MM.1S (cell line): ENCODE results near the gene SHFL.

Experiments
- DNase-seq: peaks from one replicate; pipeline ENCODE4 v3.0.0-alpha.2; 2015
- H2AFZ ChIP-seq: fragments of 300-600 bp; sonication (generic); 2 replicates; pipeline ENCODE4 v1.6.0; 2016; ENCODE audit warnings: antibody characterized with exemption, low read length
- H3F3A ChIP-seq: fragments of 300-600 bp; sonication (generic); 2 replicates; pipeline ENCODE4 v1.6.1; 2016; ENCODE audit warnings: mild to moderate bottlenecking, antibody characterized with exemption, low read length, moderate library complexity, mixed read lengths; ENCODE audit not compliant: insufficient read depth
- H3K27ac ChIP-seq: fragments of 300-600 bp; sonication (generic); 2 replicates; pipeline ENCODE4 v1.5.1; 2016; ENCODE audit warnings: mild to moderate bottlenecking, low read length
- H3K27me3 ChIP-seq: fragments of 300-600 bp; sonication (generic); replicated peaks from 2 replicates; pipeline ENCODE4 v1.6.0; 2016; ENCODE audit warnings: low read length; ENCODE audit not compliant: insufficient read depth
- H3K36me3 ChIP-seq: fragments of 300-600 bp; sonication (generic); replicated peaks from 2 replicates; pipeline ENCODE4 v1.6.1; 2016; ENCODE audit warnings: mild to moderate bottlenecking, low read length, mixed read lengths; ENCODE audit not compliant: insufficient read depth
- H3K4me1 ChIP-seq: fragments of 300-600 bp; sonication (generic); 2 replicates; pipeline ENCODE4 v1.6.1; 2016; ENCODE audit warnings: low read length, mixed read lengths
- H3K4me2 ChIP-seq: fragments of 300-600 bp; sonication (generic); 2 replicates; pipeline ENCODE4 v1.6.0; 2016; ENCODE audit warnings: low read depth, low read length
- H3K4me3 ChIP-seq: fragments of 300-600 bp; sonication (generic); 2 replicates; pipeline ENCODE4 v1.5.1; 2016; ENCODE audit warnings: low read length, mixed read lengths
- H3K79me2 ChIP-seq: fragments of 300-600 bp; sonication (generic); 2 replicates; pipeline ENCODE4 v1.6.1; 2016; ENCODE audit warnings: mixed run types, low read length, mixed read lengths
- H3K9ac ChIP-seq: fragments of 300-600 bp; sonication (generic); 2 replicates; pipeline ENCODE4 v1.6.1; 2016; ENCODE audit warnings: low read length, mixed read lengths
- H3K9me2 ChIP-seq: fragments of 300-600 bp; sonication (generic); replicated peaks from 2 replicates; pipeline ENCODE4 v1.6.1; 2016; ENCODE audit warnings: mild to moderate bottlenecking, low read length, mixed read lengths; ENCODE audit not compliant: insufficient read depth
- H3K9me3 ChIP-seq: fragments of 300-600 bp; sonication (generic); replicated peaks from 2 replicates; pipeline ENCODE4 v1.6.1; 2016; ENCODE audit warnings: mild to moderate bottlenecking, low read length, mixed read lengths; ENCODE audit not compliant: insufficient read depth
- H4K20me1 ChIP-seq: fragments of 300-600 bp; sonication (generic); 2 replicates; pipeline ENCODE4 v1.6.1; 2016; ENCODE audit warnings: mild to moderate bottlenecking, low read length, moderate library complexity, mixed read lengths; ENCODE audit not compliant: insufficient read depth
- CTCF ChIP-seq: fragments of 300-600 bp; sonication (generic); IDR thresholded peaks from 2 replicates; pipeline ENCODE4 v1.5.1; 2016; ENCODE audit warnings: antibody characterized with exemption, low read length, mixed read lengths
- EZH2 ChIP-seq: fragments of 300-600 bp; sonication (generic); optimal IDR thresholded peaks from 2 replicates; pipeline ENCODE3; 2017; ENCODE audit warnings: low read depth, mild to moderate bottlenecking, antibody characterized with exemption, low read length, mixed read lengths
- EZH2phosphoT487 ChIP-seq: fragments of 300-600 bp; sonication (generic); IDR thresholded peaks from 2 replicates; pipeline ENCODE4 v1.6.1; 2018; ENCODE audit warnings: antibody characterized with exemption, low read length

SHFL gene

GRCh38 chr19:10126213-10126639, 40.1 kb downstream of the SHFL start:
- no peak overlapping the region for H3K9ac ChIP-seq
- H3K4me3 ChIP-seq: no peak overlapping the region
- H3K36me3 ChIP-seq: no peaks in the 10 kb centered on the region

GRCh38 chr19:10132905-10133304, 46.8 kb downstream of the SHFL start:
- no peak overlapping the region for H3K27ac ChIP-seq
- no peaks in the 10 kb centered on the region for H3F3A ChIP-seq
- DNase-seq: no peak
- H3K36me3 ChIP-seq: peaks cover 3% of the 10 kb centered on the region; the same call in 1 of the 2 replicates
- no peaks in the 10 kb centered on the region for H3K79me2 ChIP-seq
- H4K20me1 ChIP-seq: no peaks in the 10 kb centered on the region
- no peak overlapping the region for H3K4me3 ChIP-seq
- no peak overlapping the region for H3K4me2 ChIP-seq
- no peaks in the 10 kb centered on the region for H3K27me3 ChIP-seq
- H2AFZ ChIP-seq: no peak overlapping the region
- H3K9me2 ChIP-seq: no peaks in the 10 kb centered on the region
- no peaks in the 10 kb centered on the region for H3K4me1 ChIP-seq
- no peak overlapping the region for H3K9ac ChIP-seq
- TF ChIP-seq EZH2phosphoT487: no peak
- TF ChIP-seq CTCF: no peak
- TF ChIP-seq EZH2: no peak
- no peaks in the 10 kb centered on the region for H3K9me3 ChIP-seq

More at GRCh38 chr19:10126213-10126639, 40.1 kb downstream of the SHFL start:
- H3K4me1 ChIP-seq: no peaks in the 10 kb centered on the region
- TF ChIP-seq CTCF: no peak
- TF ChIP-seq EZH2phosphoT487: no peak
- TF ChIP-seq EZH2: no peak
- no peaks in the 10 kb centered on the region for H3K79me2 ChIP-seq
- H3K9me2 ChIP-seq: no peaks in the 10 kb centered on the region
- DNase-seq: no peak
- H3K9me3 ChIP-seq: no peaks in the 10 kb centered on the region
- no peak overlapping the region for H2AFZ ChIP-seq
- H3K4me2 ChIP-seq: no peak overlapping the region
- H3F3A ChIP-seq: no peaks in the 10 kb centered on the region; the same call in 1 of the 2 replicates
- no peaks in the 10 kb centered on the region for H3K27me3 ChIP-seq
- H3K27ac ChIP-seq: no peak overlapping the region
- H4K20me1 ChIP-seq: no peaks in the 10 kb centered on the region

GRCh38 chr19:10133596-10133995, 47.5 kb downstream of the SHFL start:
- Histone ChIP-seq H3K9me2 (no peaks in the 10 kb centered on the region), H3K9ac (no peak overlapping the region)

More at GRCh38 chr19:10133596-10133995, 47.5 kb downstream of the SHFL start:
- H2AFZ ChIP-seq: no peak overlapping the region
- no peak for TF ChIP-seq CTCF
- no peak for TF ChIP-seq EZH2phosphoT487
- TF ChIP-seq EZH2: no peak
- H3K9me3 ChIP-seq: no peaks in the 10 kb centered on the region
- H4K20me1 ChIP-seq: no peaks in the 10 kb centered on the region
- no peaks in the 10 kb centered on the region; the same call in 1 of the 2 replicates for H3K79me2 ChIP-seq
- H3K4me1 ChIP-seq: no peaks in the 10 kb centered on the region
- no peak overlapping the region for H3K4me2 ChIP-seq
- H3K4me3 ChIP-seq: no peak overlapping the region
- no peak overlapping the region for H3K27ac ChIP-seq
- no peaks in the 10 kb centered on the region for H3F3A ChIP-seq
- H3K36me3 ChIP-seq: peaks cover 3% of the 10 kb centered on the region; the same call in 1 of the 2 replicates
- H3K27me3 ChIP-seq: no peaks in the 10 kb centered on the region
- no peak for DNase-seq
